GM13977 (cell line): ENCODE data around the gene PAEP.

Experiments
- DNase-seq: peaks from one replicate; pipeline ENCODE4 v3.0.0; 2012; ENCODE audit warnings: low spot score
- CTCF ChIP-seq: IDR thresholded peaks from 2 replicates; pipeline ENCODE4 v1.5.1; 2012; ENCODE audit warnings: mild to moderate bottlenecking, control low read depth; ENCODE audit not compliant: insufficient read depth; ENCODE audit errors: extremely low read depth, missing control alignments
- in situ Hi-C: fragments of 300-500 bp; cut with MboI; formaldehyde crosslinking; loops from one replicate; pipeline ENCODE4 v1.12.0; 2022; ENCODE audit warnings: low sequenced_read_pairs, low pct_unique_long_range_greater_than_20kb, mixed read lengths, inconsistent platforms; ENCODE audit not compliant: unreplicated experiment

PAEP gene

GRCh38 chr9:135607401-135608293, 46.1 kb downstream of the PAEP start:
- in situ Hi-C loops = no loop called here
- TF ChIP-seq CTCF = no peak
- no peak for DNase-seq

- DNase-seq = no peak
- TF ChIP-seq CTCF = no peak
- in situ Hi-C loops = no loop called here
Measured at GRCh38 chr9:135608294-135608998, 46.9 kb downstream of the PAEP start.

- DNase-seq = no peak
- in situ Hi-C loops = no loop called here
- TF ChIP-seq CTCF = no peak
Measured at GRCh38 chr9:135608999-135609317, 47.4 kb downstream of the PAEP start.

- in situ Hi-C loops = no loop called here
- TF ChIP-seq CTCF = no peak
- DNase-seq = no peak
Measured at GRCh38 chr9:135609366-135609955, 47.9 kb downstream of the PAEP start.

- no peak for TF ChIP-seq CTCF
- no peak for DNase-seq
- in situ Hi-C loops = no loop called here
Measured at GRCh38 chr9:135610290-135611141, 49.0 kb downstream of the PAEP start.
